Parathyroid adenoma (tissue), 2 donors: ENCODE results near the gene EGR4.

Source experiments
- H2AFZ ChIP-seq: fragments of 300-600 bp; sonication (generic); one replicate; pipeline ENCODE4 v1.7.0; 2017; ENCODE audit warnings: antibody characterized with exemption, mild to moderate bottlenecking
- H3K27ac ChIP-seq: fragments of 300-600 bp; sonication (generic); one replicate; pipeline ENCODE4 v1.7.0; 2017
- H3K27me3 ChIP-seq: fragments of 300-600 bp; sonication (generic); one replicate; pipeline ENCODE4 v1.7.0; 2017; ENCODE audit warnings: low read length; ENCODE audit not compliant: control insufficient read depth, insufficient read depth
- H3K36me3 ChIP-seq: fragments of 300-600 bp; sonication (generic); one replicate; pipeline ENCODE4 v1.7.0; 2017; ENCODE audit warnings: low read length; ENCODE audit not compliant: control insufficient read depth, insufficient read depth
- H3K4me1 ChIP-seq: fragments of 300-600 bp; sonication (generic); one replicate; pipeline ENCODE4 v1.7.0; 2017; ENCODE audit warnings: control low read depth
- H3K4me2 ChIP-seq: fragments of 300-600 bp; sonication (generic); one replicate; pipeline ENCODE4 v1.7.0; 2017; ENCODE audit warnings: low read length
- H3K4me3 ChIP-seq: fragments of 300-600 bp; sonication (generic); one replicate; pipeline ENCODE4 v1.7.0; 2017; ENCODE audit warnings: low read depth, low read length
- H3K79me2 ChIP-seq: fragments of 300-600 bp; sonication (generic); one replicate; pipeline ENCODE4 v1.7.0; 2017; ENCODE audit warnings: control low read depth
- H3K9ac ChIP-seq: fragments of 300-600 bp; sonication (generic); one replicate; pipeline ENCODE4 v1.7.0; 2017; ENCODE audit warnings: mild to moderate bottlenecking
- H3K9me3 ChIP-seq: fragments of 300-600 bp; sonication (generic); one replicate; pipeline ENCODE4 v1.7.0; 2017; ENCODE audit warnings: low read length; ENCODE audit not compliant: control insufficient read depth
- CTCF ChIP-seq: fragments of 300-600 bp; sonication (generic); IDR thresholded peaks from one replicate; pipeline ENCODE4 v1.7.0; 2017; ENCODE audit warnings: antibody characterized with exemption, mild to moderate bottlenecking
- donor health status: primary hyperparathyroidism.

The EGR4 gene

GRCh38 chr2:73257425-73258125, 35.8 kb downstream of the EGR4 start:
- Histone ChIP-seq H3K36me3 (no peaks in the 10 kb centered on the region), H3K9ac (no peak overlapping the region), H3K79me2 (no peaks in the 10 kb centered on the region), H2AFZ (no peak overlapping the region), H3K4me1 (no peaks in the 10 kb centered on the region), H3K27me3 (no peaks in the 10 kb centered on the region), H3K27ac (no peak overlapping the region), H3K9me3 (no peaks in the 10 kb centered on the region), H3K4me2 (no peak overlapping the region), H3K4me3 (no peak overlapping the region)
- no peak for TF ChIP-seq CTCF

- no peak overlapping the region for H3K4me3 ChIP-seq
- no peaks in the 10 kb centered on the region for H3K27me3 ChIP-seq
- TF ChIP-seq CTCF: no peak
- no peaks in the 10 kb centered on the region for H3K9me3 ChIP-seq
- no peak overlapping the region for H2AFZ ChIP-seq
- H3K4me2 ChIP-seq: no peak overlapping the region
- no peak overlapping the region for H3K27ac ChIP-seq
- H3K9ac ChIP-seq: no peak overlapping the region
- H3K36me3 ChIP-seq: no peaks in the 10 kb centered on the region
- H3K4me1 ChIP-seq: no peaks in the 10 kb centered on the region
- no peaks in the 10 kb centered on the region for H3K79me2 ChIP-seq
Measured at GRCh38 chr2:73257021-73257420, 36.3 kb downstream of the EGR4 start.

- H3K79me2 ChIP-seq: no peaks in the 10 kb centered on the region
- no peak overlapping the region for H3K9ac ChIP-seq
- no peaks in the 10 kb centered on the region for H3K9me3 ChIP-seq
- H2AFZ ChIP-seq: no peak overlapping the region
- no peak overlapping the region for H3K4me2 ChIP-seq
- no peak overlapping the region for H3K27ac ChIP-seq
- no peak for TF ChIP-seq CTCF
- no peaks in the 10 kb centered on the region for H3K4me1 ChIP-seq
- no peak overlapping the region for H3K4me3 ChIP-seq
- no peaks in the 10 kb centered on the region for H3K36me3 ChIP-seq
- H3K27me3 ChIP-seq: no peaks in the 10 kb centered on the region
Measured at GRCh38 chr2:73256618-73256922, 36.8 kb downstream of the EGR4 start.

GRCh38 chr2:73255907-73256617, 37.3 kb downstream of the EGR4 start:
- Histone ChIP-seq H3K4me1 (no peaks in the 10 kb centered on the region), H3K4me3 (no peak overlapping the region), H2AFZ (no peak overlapping the region), H3K36me3 (no peaks in the 10 kb centered on the region), H3K27ac (no peak overlapping the region), H3K4me2 (no peak overlapping the region), H3K9me3 (no peaks in the 10 kb centered on the region), H3K9ac (no peak overlapping the region), H3K79me2 (no peaks in the 10 kb centered on the region), H3K27me3 (no peaks in the 10 kb centered on the region)
- TF ChIP-seq CTCF: no peak
